H1 (cell line): Measurements from ENCODE around the gene SKOR2. TPM values are rescaled to one million over a fixed set of nuclear protein-coding genes. Genes with fewer than 3 reads are reported as not detected.

Experiments used
- ASH2L ChIP-seq: fragments of 200-600, 300-600 bp; sonication (generic); IDR thresholded peaks from one replicate; pipeline ENCODE4 v1.7.1; 2017; ENCODE audit warnings: low read length
- CBX5 ChIP-seq: fragments of 300-800, 300-1000 bp; sonication (generic); IDR thresholded peaks from 2 replicates; pipeline ENCODE4 v1.7.1; 2016; ENCODE audit warnings: antibody characterized with exemption, low read length, low read depth
- CBX8 ChIP-seq: fragments of 300-800, 300-1000 bp; sonication (generic); IDR thresholded peaks from 2 replicates; pipeline ENCODE4 v1.7.1; 2016; ENCODE audit warnings: low read depth, low read length, borderline replicate concordance
- GTF2F1 ChIP-seq: IDR thresholded peaks from 2 replicates; pipeline ENCODE4 v1.6.1; 2012; ENCODE audit warnings: low read depth, low read length, improper control_type of control experiment, borderline replicate concordance
- SIRT6 ChIP-seq: IDR thresholded peaks from one replicate; pipeline ENCODE4 v1.7.1; 2012; ENCODE audit warnings: low read length, inconsistent platforms
- SP1 ChIP-seq: IDR thresholded peaks from 2 replicates; pipeline ENCODE4 v1.6.1; 2011; ENCODE audit warnings: low read depth, low read length
- TAF1 ChIP-seq: IDR thresholded peaks from 2 replicates; pipeline ENCODE4 v1.6.1; 2011; ENCODE audit warnings: mild to moderate bottlenecking, low read depth, low read length
- polyA plus RNA-seq, 7 experiments: library from polyadenylated mRNA; depleted of rRNA in 3 of 7; stranded (reverse) in 5 of 7; unstranded in 2 of 7; fragments of >200 nt in 5 of 7; fragments of 200-250 nt in 2 of 7; gene quantifications; 1 replicate in 5 of 7; 2 replicates in 1 of 7; 4 replicates in 1 of 7; pipeline versions ENCODE4 v1.2.1 to v1.2.3, GENCODE V29; 2011 to 2013; ENCODE audit warnings: missing spikeins in 2 of 7, mixed read lengths in 2 of 7
- total RNA-seq: library from RNA; stranded (reverse); fragmentation: NEBNext Ultra II Directional; extraction: Animal tissue kit (Norgen Biotek cat#: 25700); gene quantifications from 2 replicates; pipeline ENCODE4 v1.2.1, GENCODE V29; 2021
- TF ChIP-seq, protein P1 (sequence below): fragments of 300-600 bp; sonication (generic); IDR thresholded peaks from 2 replicates; pipeline ENCODE4 v1.7.1; 2012; ENCODE audit warnings: low read length, moderate library complexity, mild to moderate bottlenecking, inconsistent platforms; ENCODE audit not compliant: insufficient replicate concordance

The SKOR2 gene
- total and polyA plus RNA-seq, 2 of the 8 experiments (the other 6 are each of a cell fraction or from before 2014, with no cell fraction given), result 0.05 to 0.11 TPM

DNA sequence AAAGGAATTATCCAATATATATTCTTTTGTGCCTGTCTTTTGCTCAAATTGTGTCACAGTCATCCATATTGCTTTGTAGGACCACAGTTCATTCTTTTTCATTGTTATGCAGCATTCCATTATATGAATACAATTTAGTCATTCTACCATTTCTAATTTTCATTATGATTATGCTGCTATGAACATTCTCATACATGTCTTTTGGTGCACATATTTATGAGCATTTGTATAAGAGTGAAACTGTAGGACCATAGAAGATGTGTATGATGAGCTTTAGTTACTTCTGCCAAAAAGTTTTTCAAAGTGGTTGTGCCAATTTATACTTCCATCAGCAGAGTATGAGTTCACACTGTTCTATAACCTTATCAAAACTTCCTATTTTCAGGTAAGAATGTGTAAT is 83.0 kb downstream of the SKOR2 start (continued):
- TF ChIP-seq, protein P1, sequence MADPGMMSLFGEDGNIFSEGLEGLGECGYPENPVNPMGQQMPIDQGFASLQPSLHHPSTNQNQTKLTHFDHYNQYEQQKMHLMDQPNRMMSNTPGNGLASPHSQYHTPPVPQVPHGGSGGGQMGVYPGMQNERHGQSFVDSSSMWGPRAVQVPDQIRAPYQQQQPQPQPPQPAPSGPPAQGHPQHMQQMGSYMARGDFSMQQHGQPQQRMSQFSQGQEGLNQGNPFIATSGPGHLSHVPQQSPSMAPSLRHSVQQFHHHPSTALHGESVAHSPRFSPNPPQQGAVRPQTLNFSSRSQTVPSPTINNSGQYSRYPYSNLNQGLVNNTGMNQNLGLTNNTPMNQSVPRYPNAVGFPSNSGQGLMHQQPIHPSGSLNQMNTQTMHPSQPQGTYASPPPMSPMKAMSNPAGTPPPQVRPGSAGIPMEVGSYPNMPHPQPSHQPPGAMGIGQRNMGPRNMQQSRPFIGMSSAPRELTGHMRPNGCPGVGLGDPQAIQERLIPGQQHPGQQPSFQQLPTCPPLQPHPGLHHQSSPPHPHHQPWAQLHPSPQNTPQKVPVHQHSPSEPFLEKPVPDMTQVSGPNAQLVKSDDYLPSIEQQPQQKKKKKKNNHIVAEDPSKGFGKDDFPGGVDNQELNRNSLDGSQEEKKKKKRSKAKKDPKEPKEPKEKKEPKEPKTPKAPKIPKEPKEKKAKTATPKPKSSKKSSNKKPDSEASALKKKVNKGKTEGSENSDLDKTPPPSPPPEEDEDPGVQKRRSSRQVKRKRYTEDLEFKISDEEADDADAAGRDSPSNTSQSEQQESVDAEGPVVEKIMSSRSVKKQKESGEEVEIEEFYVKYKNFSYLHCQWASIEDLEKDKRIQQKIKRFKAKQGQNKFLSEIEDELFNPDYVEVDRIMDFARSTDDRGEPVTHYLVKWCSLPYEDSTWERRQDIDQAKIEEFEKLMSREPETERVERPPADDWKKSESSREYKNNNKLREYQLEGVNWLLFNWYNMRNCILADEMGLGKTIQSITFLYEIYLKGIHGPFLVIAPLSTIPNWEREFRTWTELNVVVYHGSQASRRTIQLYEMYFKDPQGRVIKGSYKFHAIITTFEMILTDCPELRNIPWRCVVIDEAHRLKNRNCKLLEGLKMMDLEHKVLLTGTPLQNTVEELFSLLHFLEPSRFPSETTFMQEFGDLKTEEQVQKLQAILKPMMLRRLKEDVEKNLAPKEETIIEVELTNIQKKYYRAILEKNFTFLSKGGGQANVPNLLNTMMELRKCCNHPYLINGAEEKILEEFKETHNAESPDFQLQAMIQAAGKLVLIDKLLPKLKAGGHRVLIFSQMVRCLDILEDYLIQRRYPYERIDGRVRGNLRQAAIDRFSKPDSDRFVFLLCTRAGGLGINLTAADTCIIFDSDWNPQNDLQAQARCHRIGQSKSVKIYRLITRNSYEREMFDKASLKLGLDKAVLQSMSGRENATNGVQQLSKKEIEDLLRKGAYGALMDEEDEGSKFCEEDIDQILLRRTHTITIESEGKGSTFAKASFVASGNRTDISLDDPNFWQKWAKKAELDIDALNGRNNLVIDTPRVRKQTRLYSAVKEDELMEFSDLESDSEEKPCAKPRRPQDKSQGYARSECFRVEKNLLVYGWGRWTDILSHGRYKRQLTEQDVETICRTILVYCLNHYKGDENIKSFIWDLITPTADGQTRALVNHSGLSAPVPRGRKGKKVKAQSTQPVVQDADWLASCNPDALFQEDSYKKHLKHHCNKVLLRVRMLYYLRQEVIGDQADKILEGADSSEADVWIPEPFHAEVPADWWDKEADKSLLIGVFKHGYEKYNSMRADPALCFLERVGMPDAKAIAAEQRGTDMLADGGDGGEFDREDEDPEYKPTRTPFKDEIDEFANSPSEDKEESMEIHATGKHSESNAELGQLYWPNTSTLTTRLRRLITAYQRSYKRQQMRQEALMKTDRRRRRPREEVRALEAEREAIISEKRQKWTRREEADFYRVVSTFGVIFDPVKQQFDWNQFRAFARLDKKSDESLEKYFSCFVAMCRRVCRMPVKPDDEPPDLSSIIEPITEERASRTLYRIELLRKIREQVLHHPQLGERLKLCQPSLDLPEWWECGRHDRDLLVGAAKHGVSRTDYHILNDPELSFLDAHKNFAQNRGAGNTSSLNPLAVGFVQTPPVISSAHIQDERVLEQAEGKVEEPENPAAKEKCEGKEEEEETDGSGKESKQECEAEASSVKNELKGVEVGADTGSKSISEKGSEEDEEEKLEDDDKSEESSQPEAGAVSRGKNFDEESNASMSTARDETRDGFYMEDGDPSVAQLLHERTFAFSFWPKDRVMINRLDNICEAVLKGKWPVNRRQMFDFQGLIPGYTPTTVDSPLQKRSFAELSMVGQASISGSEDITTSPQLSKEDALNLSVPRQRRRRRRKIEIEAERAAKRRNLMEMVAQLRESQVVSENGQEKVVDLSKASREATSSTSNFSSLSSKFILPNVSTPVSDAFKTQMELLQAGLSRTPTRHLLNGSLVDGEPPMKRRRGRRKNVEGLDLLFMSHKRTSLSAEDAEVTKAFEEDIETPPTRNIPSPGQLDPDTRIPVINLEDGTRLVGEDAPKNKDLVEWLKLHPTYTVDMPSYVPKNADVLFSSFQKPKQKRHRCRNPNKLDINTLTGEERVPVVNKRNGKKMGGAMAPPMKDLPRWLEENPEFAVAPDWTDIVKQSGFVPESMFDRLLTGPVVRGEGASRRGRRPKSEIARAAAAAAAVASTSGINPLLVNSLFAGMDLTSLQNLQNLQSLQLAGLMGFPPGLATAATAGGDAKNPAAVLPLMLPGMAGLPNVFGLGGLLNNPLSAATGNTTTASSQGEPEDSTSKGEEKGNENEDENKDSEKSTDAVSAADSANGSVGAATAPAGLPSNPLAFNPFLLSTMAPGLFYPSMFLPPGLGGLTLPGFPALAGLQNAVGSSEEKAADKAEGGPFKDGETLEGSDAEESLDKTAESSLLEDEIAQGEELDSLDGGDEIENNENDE, result no peak
- TF ChIP-seq ASH2L, result no peak
- no peak for TF ChIP-seq CBX8
- no peak for TF ChIP-seq TAF1
- no peak for TF ChIP-seq CBX5
- no peak for TF ChIP-seq GTF2F1
- no peak for TF ChIP-seq SIRT6
- no peak for TF ChIP-seq SP1
- TF ChIP-seq, all 59 proteins: peak for 0
